Calu3 (cell line): Measurements from ENCODE around the gene KIAA1614. TPM values are rescaled to one million over a fixed set of nuclear protein-coding genes. Genes with fewer than 3 reads are reported as not detected.

Experiments
- BruUV-seq: library from RNA; stranded (reverse); fragments of 400-500 nt; replicated peaks from 2 replicates; lab custom pipeline; 2021; lab: Mats Ljungman, UMichigan
- CTCF ChIA-PET: fragments of 300-600 bp; sonication (Branson Sonifier 250); formaldehyde crosslinking; loops from one replicate; lab custom pipeline; 2022; ENCODE audit warnings: antibody characterized with exemption; lab: Charles Lee
- DNase-seq: peaks from one replicate; pipeline ENCODE4 v3.0.0; 2022
- H3K27ac Mint-ChIP-seq: one replicate; pipeline ENCODE4 v1.8.0; 2022; ENCODE audit warnings: mixed read lengths; ENCODE audit not compliant: unreplicated experiment
- H3K27me3 Mint-ChIP-seq: one replicate; pipeline ENCODE4 v1.8.0; 2022; ENCODE audit warnings: mixed read lengths; ENCODE audit not compliant: unreplicated experiment
- H3K36me3 Mint-ChIP-seq: one replicate; pipeline ENCODE4 v1.8.0; 2022; ENCODE audit warnings: mild to moderate bottlenecking, moderate library complexity, mixed read lengths; ENCODE audit not compliant: insufficient read depth, unreplicated experiment
- H3K4me1 Mint-ChIP-seq: one replicate; pipeline ENCODE4 v1.8.0; 2022; ENCODE audit warnings: mild to moderate bottlenecking, low read depth, mixed read lengths; ENCODE audit not compliant: unreplicated experiment
- H3K4me3 Mint-ChIP-seq: one replicate; pipeline ENCODE4 v1.8.0; 2022; ENCODE audit warnings: mild to moderate bottlenecking, low read depth, moderate library complexity, mixed read lengths; ENCODE audit not compliant: unreplicated experiment
- H3K9me3 Mint-ChIP-seq: one replicate; pipeline ENCODE4 v1.8.0; 2022; ENCODE audit warnings: low read depth, mixed read lengths; ENCODE audit not compliant: unreplicated experiment
- intact Hi-C: fragments of 100-400 bp; cut with micrococcal nuclease; formaldehyde crosslinking; loops from one replicate; pipeline ENCODE4 v1.10.0; 2022; ENCODE audit not compliant: unreplicated experiment
- total RNA-seq: library from RNA; stranded (reverse); gene quantifications from 2 replicates; pipeline ENCODE4 v1.2.3, GENCODE V29; 2022
- TF ChIP-seq, protein P1 (sequence below): fragments of 200-600 bp; IDR thresholded peaks from one replicate; pipeline ENCODE4 v1.8.0; 2022; ENCODE audit warnings: antibody characterized with exemption; ENCODE audit not compliant: unreplicated experiment

KIAA1614 gene
- total RNA-seq, 1 experiment from 2014 or later = 0.19 TPM

DNA sequence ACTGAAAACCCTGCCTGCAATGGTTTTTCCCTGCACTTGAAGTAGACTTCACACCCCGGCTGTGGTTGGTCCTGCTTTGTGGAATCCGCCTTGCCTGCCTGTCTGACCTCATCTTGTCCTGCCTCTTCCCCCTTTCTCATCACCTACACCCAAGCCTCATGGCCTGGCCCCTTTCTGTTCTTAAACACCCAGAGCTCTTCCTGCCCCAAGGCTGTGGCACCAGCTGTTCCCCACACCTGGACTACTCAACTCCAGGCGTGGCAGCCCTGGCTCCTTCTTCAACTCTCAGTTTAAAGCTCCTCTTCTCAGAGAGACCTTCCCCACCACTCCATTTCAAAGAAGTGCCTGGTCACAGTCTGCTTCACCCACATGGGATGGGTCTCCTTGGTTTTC, 27.0 kb downstream of the KIAA1614 start:
- H3K27ac Mint-ChIP-seq = no peak overlapping the region

DNA sequence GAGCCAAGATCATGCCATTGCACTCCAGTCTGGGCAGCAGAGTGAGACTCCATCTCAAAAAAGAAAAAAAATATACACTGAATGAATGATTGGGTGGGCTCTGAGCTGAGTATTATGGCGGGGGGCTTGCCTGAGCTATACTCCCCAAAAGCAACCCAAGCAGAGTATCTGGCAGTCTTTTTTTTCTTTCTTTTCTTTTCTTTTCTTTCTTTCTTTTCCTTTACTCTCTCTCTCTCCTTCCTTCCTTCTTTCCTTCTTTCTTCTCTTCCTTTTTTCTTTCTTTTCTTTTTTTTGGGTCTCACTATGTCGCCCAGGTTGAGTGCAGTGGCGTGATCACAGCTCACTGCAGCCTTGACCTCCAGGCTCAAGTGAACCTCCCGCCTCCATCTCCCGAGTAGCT, 27.7 kb downstream of the KIAA1614 start:
- Mint-ChIP-seq H3K27ac (no peak overlapping the region), H3K9me3 (no peaks in the 10 kb centered on the region), H3K36me3 (no peaks in the 10 kb centered on the region), H3K4me1 (no peaks in the 10 kb centered on the region), H3K4me3 (no peak overlapping the region), H3K27me3 (peaks cover 30% of the 10 kb centered on the region)
- intact Hi-C loops = no loop called here
- CTCF ChIA-PET = interaction anchor here (0.9 kb wide), 1 partner anchor 15 kb away, joined by 4 read pairs; no protein-coding TSS in a partner anchor
- TF ChIP-seq, protein P1, sequence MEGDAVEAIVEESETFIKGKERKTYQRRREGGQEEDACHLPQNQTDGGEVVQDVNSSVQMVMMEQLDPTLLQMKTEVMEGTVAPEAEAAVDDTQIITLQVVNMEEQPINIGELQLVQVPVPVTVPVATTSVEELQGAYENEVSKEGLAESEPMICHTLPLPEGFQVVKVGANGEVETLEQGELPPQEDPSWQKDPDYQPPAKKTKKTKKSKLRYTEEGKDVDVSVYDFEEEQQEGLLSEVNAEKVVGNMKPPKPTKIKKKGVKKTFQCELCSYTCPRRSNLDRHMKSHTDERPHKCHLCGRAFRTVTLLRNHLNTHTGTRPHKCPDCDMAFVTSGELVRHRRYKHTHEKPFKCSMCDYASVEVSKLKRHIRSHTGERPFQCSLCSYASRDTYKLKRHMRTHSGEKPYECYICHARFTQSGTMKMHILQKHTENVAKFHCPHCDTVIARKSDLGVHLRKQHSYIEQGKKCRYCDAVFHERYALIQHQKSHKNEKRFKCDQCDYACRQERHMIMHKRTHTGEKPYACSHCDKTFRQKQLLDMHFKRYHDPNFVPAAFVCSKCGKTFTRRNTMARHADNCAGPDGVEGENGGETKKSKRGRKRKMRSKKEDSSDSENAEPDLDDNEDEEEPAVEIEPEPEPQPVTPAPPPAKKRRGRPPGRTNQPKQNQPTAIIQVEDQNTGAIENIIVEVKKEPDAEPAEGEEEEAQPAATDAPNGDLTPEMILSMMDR = no peak
- no peak for DNase-seq
- BruUV-seq = no TSS peak

More for the DNA sequence above, 27.0 kb downstream of the KIAA1614 start:
- no peaks in the 10 kb centered on the region for H3K36me3 Mint-ChIP-seq
- peaks cover 30% of the 10 kb centered on the region for H3K27me3 Mint-ChIP-seq
- DNase-seq = no peak
- H3K4me1 Mint-ChIP-seq = no peaks in the 10 kb centered on the region
- no peak overlapping the region for H3K4me3 Mint-ChIP-seq
- no peaks in the 10 kb centered on the region for H3K9me3 Mint-ChIP-seq
- no TSS peak for BruUV-seq
- CTCF ChIA-PET = no interaction called here
- TF ChIP-seq, protein P1 = no peak
- intact Hi-C loops = no loop called here

DNA sequence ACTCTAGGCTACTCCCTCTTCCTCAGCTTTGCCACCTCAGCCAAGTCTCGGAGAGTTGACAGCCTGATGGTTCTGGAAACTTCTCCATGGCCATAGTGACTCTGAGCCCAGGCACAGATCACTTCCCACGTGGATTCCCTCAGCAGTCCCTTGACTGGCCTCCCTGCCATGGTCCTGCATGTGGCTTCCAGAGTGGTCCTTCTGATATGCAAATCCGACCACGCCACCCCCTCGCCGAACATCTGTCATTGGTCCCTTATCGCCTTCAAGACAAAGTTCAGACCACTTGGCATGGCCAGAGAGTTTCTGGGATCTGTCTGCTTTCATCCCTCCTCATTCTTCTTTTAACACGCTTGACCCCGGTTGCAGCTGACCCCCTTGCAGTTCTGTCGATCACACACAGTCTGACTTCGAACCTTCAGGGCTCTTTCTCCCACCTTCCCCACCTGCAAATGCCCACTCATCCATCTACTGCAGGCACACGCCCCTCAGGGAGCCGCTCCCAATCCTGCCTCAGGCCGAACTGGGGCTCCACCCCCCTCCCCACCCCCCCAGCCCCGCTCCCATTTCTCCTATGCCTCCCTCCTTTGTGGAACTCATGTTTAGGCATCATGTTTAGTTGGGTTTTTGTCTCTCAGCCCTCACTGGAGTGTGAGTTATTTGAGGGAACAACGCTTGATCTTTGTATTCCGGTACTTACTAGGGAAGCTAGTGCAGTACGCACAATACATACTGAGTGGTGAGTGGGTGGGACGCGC, 29.0 kb downstream of the KIAA1614 start:
- H3K9me3 Mint-ChIP-seq = peaks cover under 1% of the 10 kb centered on the region
- DNase-seq = no peak
- H3K27me3 Mint-ChIP-seq = peaks cover 30% of the 10 kb centered on the region
- TF ChIP-seq, protein P1 = no peak
- intact Hi-C loops = no loop called here
- no peak overlapping the region for H3K27ac Mint-ChIP-seq
- BruUV-seq = no TSS peak
- CTCF ChIA-PET = no interaction called here
- no peaks in the 10 kb centered on the region for H3K4me1 Mint-ChIP-seq
- H3K36me3 Mint-ChIP-seq = no peaks in the 10 kb centered on the region
- no peak overlapping the region for H3K4me3 Mint-ChIP-seq

DNA sequence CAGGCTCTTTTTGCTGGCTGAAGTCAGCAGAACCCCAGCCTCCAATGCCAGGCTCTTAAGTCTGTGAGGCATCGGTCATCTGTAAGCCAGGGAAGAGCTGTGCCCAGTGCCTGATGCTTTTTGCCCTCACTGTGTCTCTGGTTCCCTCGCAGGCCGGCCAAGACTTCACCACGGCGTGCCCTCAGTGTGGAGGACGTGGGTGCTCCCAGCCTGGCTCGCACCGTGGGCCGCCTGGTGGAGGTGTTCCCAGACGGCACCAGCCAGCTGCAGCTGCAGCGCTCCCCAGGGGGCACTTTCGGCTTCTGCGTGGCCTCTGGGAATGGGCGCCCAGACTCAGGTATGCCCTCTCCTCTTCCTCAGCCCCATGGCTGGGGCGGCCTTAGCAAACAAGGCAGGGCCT, 32.5 kb downstream of the KIAA1614 start:
- TF ChIP-seq, protein P1 = no peak
- H3K9me3 Mint-ChIP-seq = peaks cover 10% of the 10 kb centered on the region
- no peak for DNase-seq
- no peak overlapping the region for H3K27ac Mint-ChIP-seq
- intact Hi-C loops = no loop called here
- no TSS peak for BruUV-seq
- no peaks in the 10 kb centered on the region for H3K4me1 Mint-ChIP-seq
- H3K4me3 Mint-ChIP-seq = no peak overlapping the region
- H3K36me3 Mint-ChIP-seq = peaks cover 4% of the 10 kb centered on the region
- CTCF ChIA-PET = no interaction called here
- H3K27me3 Mint-ChIP-seq = peaks cover 5% of the 10 kb centered on the region
